Brain microvascular endothelial cell (primary cell): Measurements from ENCODE around the gene ZNF655.
"Not testable (repeated sequence)": the region's sequence is repeated elsewhere in the genome, so short reads cannot be mapped to it uniquely, and the experiment has no call there.

Experiments
- DNase-seq: peaks from one replicate; pipeline ENCODE4 v3.0.0-alpha.2; 2020
- H3K27ac ChIP-seq: fragments of 250-450 bp; sonication (Bioruptor Pico); 2 replicates; pipeline ENCODE4 v1.5.1; 2020; ENCODE audit warnings: mild to moderate bottlenecking, moderate library complexity
- H3K27me3 ChIP-seq: fragments of 250-450 bp; sonication (Bioruptor Pico); replicated peaks from 2 replicates; pipeline ENCODE4 v1.5.1; 2020; ENCODE audit warnings: mild to moderate bottlenecking
- H3K36me3 ChIP-seq: fragments of 250-450 bp; sonication (Bioruptor Pico); replicated peaks from 2 replicates; pipeline ENCODE4 v1.5.1; 2020; ENCODE audit warnings: mild to moderate bottlenecking
- H3K4me3 ChIP-seq: 2 replicates; pipeline ENCODE4 v1.5.1; 2011; ENCODE audit warnings: low read depth, mild to moderate bottlenecking, control low read depth, low read length, moderate library complexity
- CTCF ChIP-seq: IDR thresholded peaks from 2 replicates; pipeline ENCODE4 v1.5.1; 2011; ENCODE audit warnings: low read depth, mild to moderate bottlenecking, moderate library complexity, low read length, control low read depth, inconsistent platforms; ENCODE audit errors: missing control alignments
- in situ Hi-C: cut with HindIII; loops from 2 replicates; pipeline ENCODE4 v1.10.0; 2017; ENCODE audit warnings: low sequenced_read_pairs, low pct_ligation_motif_present

Gene ZNF655

GRCh38 chr7:99535667-99536066, 22.8 kb upstream of the ZNF655 start:
- Histone ChIP-seq H3K4me3 (no peak overlapping the region), H3K27me3 (no peaks in the 10 kb centered on the region), H3K27ac (no peak overlapping the region), H3K36me3 (peaks cover 30% of the 10 kb centered on the region)
- in situ Hi-C loops = no loop called here
- no peak for TF ChIP-seq CTCF
- no peak for DNase-seq

GRCh38 chr7:99539213-99539811, 19.1 kb upstream of the ZNF655 start:
- no peak for DNase-seq
- in situ Hi-C loops = no loop called here
- TF ChIP-seq CTCF = no peak
- Histone ChIP-seq H3K4me3 (no peak overlapping the region), H3K36me3 (no peaks in the 10 kb centered on the region), H3K27me3 (no peaks in the 10 kb centered on the region), H3K27ac (no peak overlapping the region)

- Histone ChIP-seq H3K4me3 (no peak overlapping the region), H3K27ac (no peak overlapping the region), H3K36me3 (no peaks in the 10 kb centered on the region), H3K27me3 (no peaks in the 10 kb centered on the region)
- TF ChIP-seq CTCF = no peak
- no peak for DNase-seq
- in situ Hi-C loops = no loop called here
Measured at GRCh38 chr7:99540542-99540941, 17.9 kb upstream of the ZNF655 start.

- no peak for DNase-seq
- H3K36me3 ChIP-seq = no peaks in the 10 kb centered on the region
- H3K27me3 ChIP-seq = no peaks in the 10 kb centered on the region
- no peak overlapping the region for H3K27ac ChIP-seq
- in situ Hi-C loops = no loop called here
- H3K4me3 ChIP-seq = no peak overlapping the region
- TF ChIP-seq CTCF = no peak
Measured at GRCh38 chr7:99541212-99541611, 17.2 kb upstream of the ZNF655 start.

- TF ChIP-seq CTCF = no peak
- peaks cover 4% of the 10 kb centered on the region for H3K36me3 ChIP-seq
Measured at GRCh38 chr7:99543081-99543671, 15.3 kb upstream of the ZNF655 start.

GRCh38 chr7:99543916-99544315, 14.5 kb upstream of the ZNF655 start:
- no peak for TF ChIP-seq CTCF
- in situ Hi-C loops = no loop called here
- Histone ChIP-seq H3K27ac (no peak overlapping the region), H3K27me3 (no peaks in the 10 kb centered on the region), H3K4me3 (no peak overlapping the region), H3K36me3 (peaks cover 4% of the 10 kb centered on the region)
- no peak for DNase-seq

More at GRCh38 chr7:99543081-99543671, 15.3 kb upstream of the ZNF655 start:
- H3K27ac ChIP-seq = no peak overlapping the region
- H3K27me3 ChIP-seq = no peaks in the 10 kb centered on the region
- H3K4me3 ChIP-seq = no peak overlapping the region
- no peak for DNase-seq
- in situ Hi-C loops = no loop called here

- H3K27ac ChIP-seq, in situ Hi-C loops, H3K36me3 ChIP-seq: not testable (repeated sequence)
Measured at GRCh38 chr7:99545308-99545707, 13.1 kb upstream of the ZNF655 start.

GRCh38 chr7:99549545-99549944, 8.9 kb upstream of the ZNF655 start:
- H3K27me3 ChIP-seq, in situ Hi-C loops, H3K27ac ChIP-seq, H3K36me3 ChIP-seq, H3K4me3 ChIP-seq, DNase-seq: not testable (repeated sequence)

More at GRCh38 chr7:99545308-99545707, 13.1 kb upstream of the ZNF655 start:
- H3K27me3 ChIP-seq, H3K4me3 ChIP-seq, DNase-seq: not testable (repeated sequence)
